HEK293 (cell line): ENCODE data around the gene NECTIN1.
A peak's percentile ranks its signal among the peaks of the same experiment; 100 is the strongest.

ENCODE experiments used
- CTCF ChIA-PET: fragments of 350-600 bp; formaldehyde crosslinking; extraction: SDS; loops from one replicate; lab custom pipeline; 2021; ENCODE audit warnings: antibody characterized with exemption; lab: Yijun Ruan, JAX
- POLR2A ChIA-PET: fragments of 300-600 bp; formaldehyde crosslinking; extraction: SDS; loops from one replicate; lab custom pipeline; 2020; ENCODE audit warnings: antibody characterized with exemption, inconsistent platforms; lab: Yijun Ruan, JAX
- H3K27ac ChIP-seq: fragments of 200-500 bp; sonication (Bioruptor generic); 2 replicates; pipeline ENCODE4 v1.5.1; 2014; ENCODE audit warnings: low read depth, low read length, control low read depth, inconsistent platforms; ENCODE audit errors: extremely low read depth
- H3K36me3 ChIP-seq, 2 experiments: fragments of 200-500 bp in 1 of 2; sonication (Bioruptor generic) in 1 of 2; 1 replicate in 1 of 2; 2 replicates in 1 of 2; pipeline ENCODE4 v1.5.1; 2014 to 2017; ENCODE audit warnings: inconsistent platforms in 2 of 2, low read length in 2 of 2; ENCODE audit not compliant: control insufficient read depth in 2 of 2, insufficient read depth in 1 of 2
- H3K4me1 ChIP-seq: fragments of 200-500 bp; sonication (Bioruptor generic); 2 replicates; pipeline ENCODE4 v1.5.1; 2014; ENCODE audit warnings: mild to moderate bottlenecking, low read length, inconsistent platforms; ENCODE audit not compliant: control insufficient read depth, insufficient read depth
- H3K4me3 ChIP-seq: 2 replicates; pipeline ENCODE4 v1.5.1; 2011; ENCODE audit warnings: low read depth, mild to moderate bottlenecking, control low read depth, low read length, moderate library complexity
- H3K9me3 ChIP-seq: fragments of 200-500 bp; sonication (Bioruptor generic); 2 replicates; pipeline ENCODE4 v1.5.1; 2014; ENCODE audit warnings: low read depth, low read length, inconsistent platforms; ENCODE audit not compliant: control insufficient read depth, insufficient read depth
- KLF1 ChIP-seq: fragments of 450-650 bp; formaldehyde crosslinking; IDR thresholded peaks from 2 replicates; pipeline ENCODE4 v1.5.1; 2016; ENCODE audit warnings: missing biosample characterization, missing genetic modification characterization
- SCRT2 ChIP-seq: fragments of 450-650 bp; formaldehyde crosslinking; IDR thresholded peaks from 2 replicates; pipeline ENCODE4 v1.5.1; 2016; ENCODE audit warnings: missing biosample characterization, missing genetic modification characterization
- YY1 ChIP-seq: fragments of 450-650 bp; formaldehyde crosslinking; IDR thresholded peaks from 2 replicates; pipeline ENCODE4 v1.5.1; 2018; ENCODE audit warnings: missing biosample characterization, missing genetic modification characterization
- ZBTB1 ChIP-seq: fragments of 450-650 bp; formaldehyde crosslinking; IDR thresholded peaks from 2 replicates; pipeline ENCODE4 v1.5.1; 2016; ENCODE audit warnings: missing biosample characterization, missing genetic modification characterization
- ZBTB17 ChIP-seq: fragments of 450-650 bp; formaldehyde crosslinking; IDR thresholded peaks from 2 replicates; pipeline ENCODE4 v1.5.1; 2016; ENCODE audit warnings: missing biosample characterization, missing genetic modification characterization
- ZFP69B ChIP-seq: fragments of 450-650 bp; formaldehyde crosslinking; IDR thresholded peaks from 2 replicates; pipeline ENCODE4 v1.5.1; 2016; ENCODE audit warnings: missing biosample characterization, missing genetic modification characterization
- ZNF2 ChIP-seq: fragments of 450-650 bp; formaldehyde crosslinking; IDR thresholded peaks from 2 replicates; pipeline ENCODE4 v1.5.1; 2016; ENCODE audit warnings: missing biosample characterization, missing genetic modification characterization
- ZNF211 ChIP-seq: fragments of 450-650 bp; formaldehyde crosslinking; IDR thresholded peaks from 2 replicates; pipeline ENCODE4 v1.5.1; 2016; ENCODE audit warnings: low read depth, missing biosample characterization, missing genetic modification characterization
- ZNF391 ChIP-seq: fragments of 450-650 bp; formaldehyde crosslinking; IDR thresholded peaks from 2 replicates; pipeline ENCODE4 v1.5.1; 2016; ENCODE audit warnings: low read depth, missing biosample characterization, missing genetic modification characterization, borderline replicate concordance
- ZNF404 ChIP-seq: fragments of 450-650 bp; formaldehyde crosslinking; IDR thresholded peaks from 2 replicates; pipeline ENCODE4 v1.5.1; 2017; ENCODE audit warnings: missing biosample characterization, missing genetic modification characterization
- ZNF501 ChIP-seq: fragments of 450-650 bp; formaldehyde crosslinking; IDR thresholded peaks from 2 replicates; pipeline ENCODE4 v1.5.1; 2016; ENCODE audit warnings: missing biosample characterization, missing genetic modification characterization
- ZNF548 ChIP-seq: fragments of 450-650 bp; formaldehyde crosslinking; IDR thresholded peaks from 2 replicates; pipeline ENCODE4 v1.5.1; 2016; ENCODE audit warnings: missing biosample characterization, missing genetic modification characterization
- ZNF610 ChIP-seq: fragments of 450-650 bp; formaldehyde crosslinking; IDR thresholded peaks from 2 replicates; pipeline ENCODE4 v1.5.1; 2016; ENCODE audit warnings: missing biosample characterization, missing genetic modification characterization, borderline replicate concordance
- ZNF626 ChIP-seq: fragments of 450-650 bp; sonication (Bioruptor Pico); formaldehyde crosslinking; IDR thresholded peaks from 2 replicates; pipeline ENCODE4 v1.5.1; 2018; ENCODE audit warnings: missing biosample characterization, missing genetic modification characterization, inconsistent platforms
- ZNF654 ChIP-seq: fragments of 450-650 bp; formaldehyde crosslinking; IDR thresholded peaks from 2 replicates; pipeline ENCODE4 v1.5.1; 2016; ENCODE audit warnings: low read depth, missing biosample characterization, missing genetic modification characterization
- ZNF701 ChIP-seq: fragments of 450-650 bp; formaldehyde crosslinking; IDR thresholded peaks from 2 replicates; pipeline ENCODE4 v1.5.1; 2016; ENCODE audit warnings: missing biosample characterization, missing genetic modification characterization
- TF ChIP-seq, protein P1 (sequence below): fragments of 450-650 bp; formaldehyde crosslinking; IDR thresholded peaks from 2 replicates; pipeline ENCODE4 v1.5.1; 2016; ENCODE audit warnings: missing biosample characterization, missing genetic modification characterization
- TF ChIP-seq, protein P2 (sequence below): fragments of 450-650 bp; formaldehyde crosslinking; IDR thresholded peaks from 2 replicates; pipeline ENCODE4 v1.5.1; 2016; ENCODE audit warnings: missing biosample characterization, missing genetic modification characterization
- TF ChIP-seq, protein P3 (sequence below): fragments of 450-650 bp; formaldehyde crosslinking; IDR thresholded peaks from 2 replicates; pipeline ENCODE4 v1.5.1; 2016; ENCODE audit warnings: missing biosample characterization, missing genetic modification characterization
- TF ChIP-seq, protein P4 (sequence below): fragments of 450-650 bp; formaldehyde crosslinking; IDR thresholded peaks from 2 replicates; pipeline ENCODE4 v1.5.1; 2016; ENCODE audit warnings: missing biosample characterization, missing genetic modification characterization

Gene NECTIN1

DNA sequence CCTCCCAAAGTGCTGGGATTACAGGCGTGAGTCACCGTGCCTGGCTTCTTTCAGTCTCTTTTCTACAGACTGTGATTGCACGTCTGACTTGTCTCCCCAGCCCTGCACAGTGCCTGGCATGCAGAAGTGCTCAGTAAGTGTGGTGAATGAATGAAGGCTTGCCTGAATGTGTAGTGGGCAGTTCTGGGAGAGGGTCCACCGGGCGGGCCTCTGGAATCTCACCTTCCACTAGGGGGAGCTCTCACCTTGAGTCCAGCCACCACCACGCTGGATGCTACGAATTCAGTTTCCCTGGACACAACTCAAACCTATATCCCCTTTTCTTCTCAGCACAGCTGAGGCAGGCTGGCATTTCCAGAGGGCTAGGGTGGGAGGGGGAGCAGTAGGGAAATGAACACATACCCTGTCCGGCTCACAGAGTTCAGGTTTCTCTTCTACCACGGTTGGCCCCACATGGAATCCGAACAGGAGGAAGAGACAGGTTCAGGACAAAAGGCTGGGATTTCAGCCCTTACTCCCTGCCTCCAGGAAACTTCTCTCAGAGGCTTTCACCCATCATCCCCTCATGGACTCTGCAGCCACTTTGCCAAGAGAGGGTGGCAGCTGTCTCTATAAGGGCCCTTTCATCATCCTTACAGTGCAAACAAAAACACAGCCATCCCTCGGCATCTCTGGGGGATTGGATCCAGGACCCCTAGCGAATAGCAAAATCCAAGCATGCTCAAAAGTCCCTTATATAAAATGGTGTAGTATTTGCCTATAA, 86.8 kb downstream of the NECTIN1 start:
- peak; percentile 45 for TF ChIP-seq ZNF654 (tag by site-specific recombination)
- no peak for TF ChIP-seq SCRT2 (tag by site-specific recombination)
- TF ChIP-seq, protein P1, sequence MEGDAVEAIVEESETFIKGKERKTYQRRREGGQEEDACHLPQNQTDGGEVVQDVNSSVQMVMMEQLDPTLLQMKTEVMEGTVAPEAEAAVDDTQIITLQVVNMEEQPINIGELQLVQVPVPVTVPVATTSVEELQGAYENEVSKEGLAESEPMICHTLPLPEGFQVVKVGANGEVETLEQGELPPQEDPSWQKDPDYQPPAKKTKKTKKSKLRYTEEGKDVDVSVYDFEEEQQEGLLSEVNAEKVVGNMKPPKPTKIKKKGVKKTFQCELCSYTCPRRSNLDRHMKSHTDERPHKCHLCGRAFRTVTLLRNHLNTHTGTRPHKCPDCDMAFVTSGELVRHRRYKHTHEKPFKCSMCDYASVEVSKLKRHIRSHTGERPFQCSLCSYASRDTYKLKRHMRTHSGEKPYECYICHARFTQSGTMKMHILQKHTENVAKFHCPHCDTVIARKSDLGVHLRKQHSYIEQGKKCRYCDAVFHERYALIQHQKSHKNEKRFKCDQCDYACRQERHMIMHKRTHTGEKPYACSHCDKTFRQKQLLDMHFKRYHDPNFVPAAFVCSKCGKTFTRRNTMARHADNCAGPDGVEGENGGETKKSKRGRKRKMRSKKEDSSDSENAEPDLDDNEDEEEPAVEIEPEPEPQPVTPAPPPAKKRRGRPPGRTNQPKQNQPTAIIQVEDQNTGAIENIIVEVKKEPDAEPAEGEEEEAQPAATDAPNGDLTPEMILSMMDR (tag by site-specific recombination), result peak; percentile 43
- TF ChIP-seq KLF1 (tag by site-specific recombination), result no peak
- peak; percentile 29; the same call in 1 of the 2 replicates for TF ChIP-seq ZFP69B (tag by site-specific recombination)
- no peak for TF ChIP-seq ZNF2 (tag by site-specific recombination)
- TF ChIP-seq, protein P2, sequence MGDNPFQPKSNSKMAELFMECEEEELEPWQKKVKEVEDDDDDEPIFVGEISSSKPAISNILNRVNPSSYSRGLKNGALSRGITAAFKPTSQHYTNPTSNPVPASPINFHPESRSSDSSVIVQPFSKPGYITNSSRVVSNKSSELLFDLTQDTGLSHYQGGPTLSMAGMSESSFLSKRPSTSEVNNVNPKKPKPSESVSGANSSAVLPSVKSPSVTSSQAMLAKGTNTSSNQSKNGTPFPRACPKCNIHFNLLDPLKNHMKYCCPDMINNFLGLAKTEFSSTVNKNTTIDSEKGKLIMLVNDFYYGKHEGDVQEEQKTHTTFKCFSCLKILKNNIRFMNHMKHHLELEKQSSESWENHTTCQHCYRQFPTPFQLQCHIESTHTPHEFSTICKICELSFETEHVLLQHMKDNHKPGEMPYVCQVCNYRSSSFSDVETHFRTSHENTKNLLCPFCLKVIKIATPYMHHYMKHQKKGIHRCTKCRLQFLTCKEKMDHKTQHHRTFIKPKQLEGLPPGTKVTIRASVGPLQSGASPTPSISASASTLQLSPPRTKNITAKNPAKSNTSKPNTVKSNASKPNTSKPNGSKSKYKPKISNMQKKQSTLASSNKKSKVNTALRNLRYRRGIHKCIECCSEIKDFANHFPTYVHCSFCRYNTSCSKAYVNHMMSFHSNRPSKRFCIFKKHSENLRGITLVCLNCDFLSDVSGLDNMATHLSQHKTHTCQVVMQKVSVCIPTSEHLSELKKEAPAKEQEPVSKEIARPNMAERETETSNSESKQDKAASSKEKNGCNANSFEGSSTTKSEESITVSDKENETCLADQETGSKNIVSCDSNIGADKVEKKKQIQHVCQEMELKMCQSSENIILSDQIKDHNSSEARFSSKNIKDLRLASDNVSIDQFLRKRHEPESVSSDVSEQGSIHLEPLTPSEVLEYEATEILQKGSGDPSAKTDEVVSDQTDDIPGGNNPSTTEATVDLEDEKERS (tag by site-specific recombination), result no peak
- no peak overlapping the region for H3K4me3 ChIP-seq
- POLR2A ChIA-PET, result interaction anchor here (0.7 kb wide), 1 partner anchor 1699 kb away, joined by 6 read pairs; no protein-coding TSS in a partner anchor
- H3K4me1 ChIP-seq, result no peaks in the 10 kb centered on the region
- H3K36me3 ChIP-seq, result no peaks in the 10 kb centered on the region
- no peaks in the 10 kb centered on the region for H3K9me3 ChIP-seq
- H3K27ac ChIP-seq, result no peak overlapping the region
- CTCF ChIA-PET, result interaction anchor here (0.6 to 1.9 kb wide), 14 partner anchors 9 to 861 kb away, joined by 3 to 18 read pairs (median 4); no protein-coding TSS in a partner anchor

DNA sequence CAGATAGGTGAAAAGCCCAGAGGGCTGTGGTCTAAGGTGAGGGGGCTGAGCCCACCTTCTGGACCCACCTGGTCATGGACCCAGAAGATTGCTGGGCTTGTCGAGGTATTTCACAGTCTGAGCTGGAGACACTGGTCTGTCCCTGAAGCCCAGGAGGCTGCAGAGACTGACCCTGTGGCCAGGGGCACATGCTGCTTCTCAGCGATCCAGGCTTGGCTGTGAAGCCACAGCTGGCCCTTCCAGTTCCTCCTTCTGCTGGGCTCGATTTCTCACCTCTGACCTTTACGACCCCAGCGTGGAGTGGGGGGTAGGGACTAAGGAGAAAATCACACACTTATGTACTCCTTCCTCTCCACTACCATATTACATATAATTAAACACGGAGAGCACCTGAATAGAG, 88.5 kb downstream of the NECTIN1 start:
- CTCF ChIA-PET, result interaction anchor here (0.6 to 1.9 kb wide), 5 partner anchors 16 to 198 kb away, joined by 3 to 18 read pairs (median 3); no protein-coding TSS in a partner anchor
- H3K4me1 ChIP-seq, result no peaks in the 10 kb centered on the region
- TF ChIP-seq, protein P3, sequence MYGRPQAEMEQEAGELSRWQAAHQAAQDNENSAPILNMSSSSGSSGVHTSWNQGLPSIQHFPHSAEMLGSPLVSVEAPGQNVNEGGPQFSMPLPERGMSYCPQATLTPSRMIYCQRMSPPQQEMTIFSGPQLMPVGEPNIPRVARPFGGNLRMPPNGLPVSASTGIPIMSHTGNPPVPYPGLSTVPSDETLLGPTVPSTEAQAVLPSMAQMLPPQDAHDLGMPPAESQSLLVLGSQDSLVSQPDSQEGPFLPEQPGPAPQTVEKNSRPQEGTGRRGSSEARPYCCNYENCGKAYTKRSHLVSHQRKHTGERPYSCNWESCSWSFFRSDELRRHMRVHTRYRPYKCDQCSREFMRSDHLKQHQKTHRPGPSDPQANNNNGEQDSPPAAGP (tag by site-specific recombination), result no peak
- TF ChIP-seq ZBTB1 (tag by site-specific recombination), result no peak
- no peak for TF ChIP-seq ZNF610 (tag by site-specific recombination)
- TF ChIP-seq, all 188 proteins: peak for 0

DNA sequence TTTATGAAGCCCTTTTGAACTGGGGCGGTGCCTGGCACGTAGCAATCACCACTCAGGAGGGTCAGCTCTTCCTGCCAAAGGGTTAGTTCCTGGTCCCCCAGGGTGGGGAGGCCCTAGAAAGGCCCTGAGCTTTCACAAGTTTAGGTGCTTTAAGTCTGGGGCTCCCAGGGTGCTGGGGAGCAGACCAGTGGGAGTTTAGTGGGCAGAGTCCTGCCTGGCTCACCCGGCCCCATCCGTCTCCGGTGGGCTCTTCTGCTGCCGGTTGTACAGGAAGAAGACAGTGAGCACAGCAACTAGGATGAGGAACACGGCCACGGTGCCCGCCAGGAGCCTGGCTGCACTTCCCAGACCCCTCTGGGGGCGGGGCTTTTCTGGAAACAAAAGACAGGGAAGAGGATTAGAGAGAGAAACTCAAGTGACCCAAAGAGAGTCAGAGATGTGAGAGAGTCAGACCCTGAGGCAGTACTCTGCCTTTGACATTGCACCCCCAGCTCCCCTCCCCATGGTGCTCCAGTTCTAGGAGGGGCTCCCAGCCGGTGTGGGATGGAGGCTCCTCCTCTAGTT, 89.3 kb downstream of the NECTIN1 start:
- POLR2A ChIA-PET, result no interaction called here
- H3K4me1 ChIP-seq, result no peaks in the 10 kb centered on the region
- TF ChIP-seq YY1, result no peak
- TF ChIP-seq ZNF701 (tag by site-specific recombination), result no peak
- no peak for TF ChIP-seq ZNF501
- no peak for TF ChIP-seq ZNF548 (tag by site-specific recombination)
- no peak for TF ChIP-seq ZNF211 (tag by site-specific recombination)
- TF ChIP-seq ZNF391 (tag by site-specific recombination), result no peak
- no peak for TF ChIP-seq ZBTB17 (tag by site-specific recombination)
- TF ChIP-seq ZNF626, result no peak
- TF ChIP-seq, protein P4, sequence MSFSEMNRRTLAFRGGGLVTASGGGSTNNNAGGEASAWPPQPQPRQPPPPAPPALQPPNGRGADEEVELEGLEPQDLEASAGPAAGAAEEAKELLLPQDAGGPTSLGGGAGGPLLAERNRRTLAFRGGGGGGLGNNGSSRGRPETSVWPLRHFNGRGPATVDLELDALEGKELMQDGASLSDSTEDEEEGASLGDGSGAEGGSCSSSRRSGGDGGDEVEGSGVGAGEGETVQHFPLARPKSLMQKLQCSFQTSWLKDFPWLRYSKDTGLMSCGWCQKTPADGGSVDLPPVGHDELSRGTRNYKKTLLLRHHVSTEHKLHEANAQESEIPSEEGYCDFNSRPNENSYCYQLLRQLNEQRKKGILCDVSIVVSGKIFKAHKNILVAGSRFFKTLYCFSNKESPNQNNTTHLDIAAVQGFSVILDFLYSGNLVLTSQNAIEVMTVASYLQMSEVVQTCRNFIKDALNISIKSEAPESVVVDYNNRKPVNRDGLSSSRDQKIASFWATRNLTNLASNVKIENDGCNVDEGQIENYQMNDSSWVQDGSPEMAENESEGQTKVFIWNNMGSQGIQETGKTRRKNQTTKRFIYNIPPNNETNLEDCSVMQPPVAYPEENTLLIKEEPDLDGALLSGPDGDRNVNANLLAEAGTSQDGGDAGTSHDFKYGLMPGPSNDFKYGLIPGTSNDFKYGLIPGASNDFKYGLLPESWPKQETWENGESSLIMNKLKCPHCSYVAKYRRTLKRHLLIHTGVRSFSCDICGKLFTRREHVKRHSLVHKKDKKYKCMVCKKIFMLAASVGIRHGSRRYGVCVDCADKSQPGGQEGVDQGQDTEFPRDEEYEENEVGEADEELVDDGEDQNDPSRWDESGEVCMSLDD (tag by site-specific recombination), result no peak
- TF ChIP-seq ZNF404 (tag by site-specific recombination), result no peak
- no peak overlapping the region for H3K4me3 ChIP-seq
- no peaks in the 10 kb centered on the region for H3K36me3 ChIP-seq
- no peak overlapping the region for H3K27ac ChIP-seq
- H3K9me3 ChIP-seq, result no peaks in the 10 kb centered on the region
- CTCF ChIA-PET, result interaction anchor here (0.6 to 1.2 kb wide), 3 partner anchors 25 to 115 kb away, joined by 3 to 4 read pairs (median 3); partner anchors contain the start of gene NECTIN1

More for the DNA sequence above, 88.5 kb downstream of the NECTIN1 start:
- Histone ChIP-seq H3K9me3 (no peaks in the 10 kb centered on the region), H3K36me3 (no peaks in the 10 kb centered on the region), H3K27ac (no peak overlapping the region), H3K4me3 (no peak overlapping the region)
- POLR2A ChIA-PET, result no interaction called here
